SU-DHL-6 (cell line): ENCODE results near the gene EEFSEC.

Source experiments
- H2AFZ ChIP-seq: fragments of 200-600 bp; sonication (generic); 2 replicates; pipeline ENCODE4 v1.6.1; 2014; ENCODE audit warnings: low read depth, mild to moderate bottlenecking, moderate library complexity, mixed read lengths, antibody characterized with exemption, low read length; ENCODE audit not compliant: severe bottlenecking
- H3F3A ChIP-seq: fragments of 200-600 bp; shearing (Covaris generic); 2 replicates; pipeline ENCODE4 v1.6.0; 2016; ENCODE audit warnings: antibody characterized with exemption, mild to moderate bottlenecking; ENCODE audit not compliant: insufficient read depth
- H3K27ac ChIP-seq: fragments of 200-600 bp; sonication (generic); 2 replicates; pipeline ENCODE4 v1.5.1; 2016; ENCODE audit warnings: low read depth, mild to moderate bottlenecking, low read length, moderate library complexity, mixed read lengths
- H3K27me3 ChIP-seq: fragments of 200-600 bp; sonication (generic), shearing (Covaris generic); 2 replicates; pipeline ENCODE4 v1.6.0; 2014; ENCODE audit warnings: mild to moderate bottlenecking, low read length
- H3K36me3 ChIP-seq: fragments of 200-600 bp; sonication (generic); 2 replicates; pipeline ENCODE4 v1.6.1; 2014; ENCODE audit warnings: mild to moderate bottlenecking, low read length, mixed read lengths
- H3K4me2 ChIP-seq: fragments of 300-600, 200-600 bp; shearing (Covaris generic), sonication (generic); 2 replicates; pipeline ENCODE4 v1.6.0; 2014; ENCODE audit warnings: low read length, low read depth, mild to moderate bottlenecking; ENCODE audit not compliant: poor library complexity, severe bottlenecking
- H3K4me3 ChIP-seq: fragments of 200-600 bp; sonication (generic); 2 replicates; pipeline ENCODE4 v1.5.1; 2014; ENCODE audit warnings: antibody characterized with exemption, low read length, mild to moderate bottlenecking, mixed read lengths; ENCODE audit not compliant: insufficient read depth, poor library complexity, severe bottlenecking
- H3K79me2 ChIP-seq: fragments of 200-600 bp; sonication (generic); 2 replicates; pipeline ENCODE4 v1.6.1; 2014; ENCODE audit warnings: mild to moderate bottlenecking, low read length, moderate library complexity; ENCODE audit not compliant: insufficient read depth
- H3K9ac ChIP-seq: fragments of 200-600 bp; sonication (generic); 2 replicates; pipeline ENCODE4 v1.7.0; 2014; ENCODE audit warnings: mild to moderate bottlenecking, low read length
- H3K9me2 ChIP-seq: fragments of 200-600 bp; sonication (generic); replicated peaks from 2 replicates; pipeline ENCODE4 v1.6.1; 2014; ENCODE audit warnings: low read length; ENCODE audit not compliant: insufficient read depth
- H3K9me3 ChIP-seq: fragments of 200-600 bp; sonication (generic); 2 replicates; pipeline ENCODE4 v1.6.1; 2014; ENCODE audit warnings: low read length, mixed read lengths; ENCODE audit not compliant: insufficient read depth
- H4K20me1 ChIP-seq: fragments of 200-600 bp; sonication (generic); 2 replicates; pipeline ENCODE4 v1.6.1; 2014; ENCODE audit warnings: low read depth, mild to moderate bottlenecking, antibody characterized with exemption, low read length, moderate library complexity, mixed read lengths
- EZH2phosphoT487 ChIP-seq: fragments of 200-600 bp; sonication (generic), shearing (Covaris generic); conservative IDR thresholded peaks from 2 replicates; pipeline ENCODE4 v1.6.1; 2018; ENCODE audit warnings: mild to moderate bottlenecking, antibody characterized with exemption, low read length, moderate library complexity, mixed read lengths
- TF ChIP-seq, protein P1 (sequence below): fragments of 200-600 bp; sonication (generic); IDR thresholded peaks from one replicate; pipeline ENCODE4 v1.5.1; 2017; ENCODE audit warnings: antibody characterized with exemption, mild to moderate bottlenecking, low read length, moderate library complexity; ENCODE audit not compliant: insufficient read depth, poor library complexity, severe bottlenecking

Gene EEFSEC

DNA sequence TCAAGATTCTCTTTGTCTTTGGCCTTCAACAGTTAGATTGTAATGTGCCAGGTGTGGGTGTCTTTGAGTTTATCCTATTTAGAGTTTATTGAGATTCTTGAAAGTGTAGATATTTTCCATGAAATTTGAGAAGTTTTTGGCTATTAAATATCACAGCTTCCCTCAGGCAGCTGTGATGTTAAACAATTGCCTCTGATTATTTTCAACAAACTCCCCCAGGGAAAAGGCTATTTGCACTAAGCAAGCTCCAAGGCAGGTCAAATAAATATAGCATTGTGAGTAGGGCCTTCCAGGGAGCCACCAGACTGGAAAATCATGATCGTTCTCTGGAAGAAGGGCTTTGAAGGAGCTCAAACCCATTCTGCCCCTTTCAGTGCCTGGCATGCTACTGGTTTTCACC, 107.0 kb downstream of the EEFSEC start:
- H3K27me3 ChIP-seq = no peaks in the 10 kb centered on the region
- H3F3A ChIP-seq = no peaks in the 10 kb centered on the region
- no peaks in the 10 kb centered on the region; the same call in 1 of the 2 replicates for H3K79me2 ChIP-seq
- no peaks in the 10 kb centered on the region for H4K20me1 ChIP-seq
- no peak overlapping the region for H2AFZ ChIP-seq
- no peak overlapping the region for H3K9ac ChIP-seq
- no peaks in the 10 kb centered on the region for H3K9me2 ChIP-seq
- H3K4me2 ChIP-seq = no peak overlapping the region
- TF ChIP-seq EZH2phosphoT487 = no peak
- TF ChIP-seq, protein P1, sequence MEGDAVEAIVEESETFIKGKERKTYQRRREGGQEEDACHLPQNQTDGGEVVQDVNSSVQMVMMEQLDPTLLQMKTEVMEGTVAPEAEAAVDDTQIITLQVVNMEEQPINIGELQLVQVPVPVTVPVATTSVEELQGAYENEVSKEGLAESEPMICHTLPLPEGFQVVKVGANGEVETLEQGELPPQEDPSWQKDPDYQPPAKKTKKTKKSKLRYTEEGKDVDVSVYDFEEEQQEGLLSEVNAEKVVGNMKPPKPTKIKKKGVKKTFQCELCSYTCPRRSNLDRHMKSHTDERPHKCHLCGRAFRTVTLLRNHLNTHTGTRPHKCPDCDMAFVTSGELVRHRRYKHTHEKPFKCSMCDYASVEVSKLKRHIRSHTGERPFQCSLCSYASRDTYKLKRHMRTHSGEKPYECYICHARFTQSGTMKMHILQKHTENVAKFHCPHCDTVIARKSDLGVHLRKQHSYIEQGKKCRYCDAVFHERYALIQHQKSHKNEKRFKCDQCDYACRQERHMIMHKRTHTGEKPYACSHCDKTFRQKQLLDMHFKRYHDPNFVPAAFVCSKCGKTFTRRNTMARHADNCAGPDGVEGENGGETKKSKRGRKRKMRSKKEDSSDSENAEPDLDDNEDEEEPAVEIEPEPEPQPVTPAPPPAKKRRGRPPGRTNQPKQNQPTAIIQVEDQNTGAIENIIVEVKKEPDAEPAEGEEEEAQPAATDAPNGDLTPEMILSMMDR = no peak
- no peak overlapping the region for H3K4me3 ChIP-seq
- H3K27ac ChIP-seq = no peak overlapping the region
- no peaks in the 10 kb centered on the region for H3K9me3 ChIP-seq
- H3K36me3 ChIP-seq = 0 out of 2 replicates have a peak, but pooled peaks cover 5% of the 10 kb centered on the region

DNA sequence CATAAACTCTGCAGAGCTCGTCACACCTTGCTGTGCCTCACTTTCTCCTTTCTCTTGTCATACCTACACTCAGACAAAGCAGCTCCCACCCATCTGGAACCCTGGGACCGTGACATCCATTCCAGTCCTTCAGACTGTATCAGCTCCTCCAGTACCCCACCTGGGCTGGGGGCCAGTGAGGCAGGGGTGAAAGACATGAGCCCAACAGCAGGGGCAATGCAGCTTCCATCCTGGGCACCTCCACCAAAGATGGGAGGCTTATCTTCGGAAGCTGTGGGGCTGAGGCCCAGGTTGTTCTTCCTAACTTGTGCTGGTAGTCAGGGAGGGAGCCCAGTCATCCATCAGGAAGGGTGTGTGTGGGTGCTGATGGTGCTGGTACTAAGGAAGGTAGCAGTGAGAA, 109.2 kb downstream of the EEFSEC start:
- no peaks in the 10 kb centered on the region for H3F3A ChIP-seq
- no peaks in the 10 kb centered on the region; the same call in 1 of the 2 replicates for H3K79me2 ChIP-seq
- no peaks in the 10 kb centered on the region for H3K9me3 ChIP-seq
- no peak for TF ChIP-seq EZH2phosphoT487
- TF ChIP-seq, protein P1 = no peak
- 0 out of 2 replicates have a peak, but pooled peaks cover 5% of the 10 kb centered on the region for H3K36me3 ChIP-seq
- H3K27ac ChIP-seq = no peak overlapping the region
- no peak overlapping the region for H3K4me3 ChIP-seq
- H3K4me2 ChIP-seq = no peak overlapping the region
- H4K20me1 ChIP-seq = no peaks in the 10 kb centered on the region
- no peak overlapping the region for H3K9ac ChIP-seq
- H3K27me3 ChIP-seq = no peaks in the 10 kb centered on the region
- no peak overlapping the region for H2AFZ ChIP-seq
- no peaks in the 10 kb centered on the region for H3K9me2 ChIP-seq

DNA sequence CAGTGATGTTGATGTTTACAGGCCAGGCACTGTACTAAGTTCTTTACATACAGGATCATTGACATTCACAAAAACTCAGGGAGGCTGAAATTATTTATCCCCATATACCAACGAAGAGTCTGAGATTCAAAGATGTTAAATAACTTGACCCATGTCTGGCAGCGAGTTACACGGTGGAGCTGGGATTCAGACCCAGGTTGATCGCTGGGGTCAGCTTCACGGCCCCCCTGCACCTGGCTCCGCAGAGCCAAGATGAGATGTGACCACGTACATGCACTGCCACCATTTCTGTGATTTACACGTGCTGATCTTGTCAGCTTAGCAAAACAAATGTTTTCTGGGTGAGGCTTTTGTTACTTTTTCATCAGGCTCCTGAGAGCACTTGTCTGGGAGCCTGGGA, 109.8 kb downstream of the EEFSEC start:
- Histone ChIP-seq H3K27ac (no peak overlapping the region), H3K9me2 (no peaks in the 10 kb centered on the region), H3K4me2 (no peak overlapping the region), H3K36me3 (0 out of 2 replicates have a peak, but pooled peaks cover 5% of the 10 kb centered on the region), H3K9me3 (no peaks in the 10 kb centered on the region), H4K20me1 (no peaks in the 10 kb centered on the region), H3K4me3 (no peak overlapping the region), H3F3A (no peaks in the 10 kb centered on the region), H2AFZ (no peak overlapping the region), H3K79me2 (no peaks in the 10 kb centered on the region; the same call in 1 of the 2 replicates), H3K9ac (no peak overlapping the region), H3K27me3 (no peaks in the 10 kb centered on the region)
- TF ChIP-seq, protein P1 = no peak
- TF ChIP-seq EZH2phosphoT487 = no peak
